Neuronal stem cell (in vitro differentiated cells): ENCODE data around the gene FOXP3.

Experiments used
- DNase-seq: peaks from one replicate; pipeline ENCODE4 v3.0.0-alpha.2; 2013; ENCODE audit warnings: low spot score
- H2AFZ ChIP-seq: one replicate; pipeline ENCODE4 v1.6.1; 2013; ENCODE audit warnings: mild to moderate bottlenecking, low read length, inconsistent platforms
- H2AK5ac ChIP-seq: 2 replicates; pipeline ENCODE4 v1.6.1; 2013; ENCODE audit warnings: low read depth, mild to moderate bottlenecking, inconsistent platforms, low read length, moderate library complexity, mixed read lengths
- H2BK120ac ChIP-seq: 2 replicates; pipeline ENCODE4 v1.6.1; 2013; ENCODE audit warnings: low read depth, mild to moderate bottlenecking, inconsistent platforms, low read length, moderate library complexity, mixed read lengths
- H2BK12ac ChIP-seq: one replicate; pipeline ENCODE4 v1.6.1; 2013; ENCODE audit warnings: low read length, inconsistent platforms
- H2BK15ac ChIP-seq: 2 replicates; pipeline ENCODE4 v1.6.1; 2013; ENCODE audit warnings: mild to moderate bottlenecking, low read length, inconsistent platforms, mixed read lengths
- H2BK5ac ChIP-seq: one replicate; pipeline ENCODE4 v1.6.1; 2013; ENCODE audit warnings: inconsistent platforms, mild to moderate bottlenecking, low read length, moderate library complexity
- H3K14ac ChIP-seq: one replicate; pipeline ENCODE4 v1.6.1; 2013; ENCODE audit warnings: low read length, inconsistent platforms
- H3K18ac ChIP-seq: 2 replicates; pipeline ENCODE4 v1.6.1; 2013; ENCODE audit warnings: low read length, inconsistent platforms
- H3K23ac ChIP-seq: 2 replicates; pipeline ENCODE4 v1.6.1; 2013; ENCODE audit warnings: low read depth, mild to moderate bottlenecking, mixed read lengths, low read length, inconsistent platforms; ENCODE audit not compliant: poor library complexity
- H3K27ac ChIP-seq: replicated peaks from 3 replicates; pipeline ENCODE4 v1.5.1; 2013; ENCODE audit warnings: low read length, inconsistent platforms
- H3K27me3 ChIP-seq, 3 experiments: 2 replicates each; pipeline ENCODE4 v1.6.1; 2013; ENCODE audit warnings: low read length in 3 of 3, mild to moderate bottlenecking in 2 of 3, inconsistent platforms in 1 of 3, low read depth in 1 of 3, mixed read lengths in 1 of 3, moderate library complexity in 1 of 3; ENCODE audit not compliant: control insufficient read depth in 3 of 3, insufficient read depth in 3 of 3
- H3K36me3 ChIP-seq, 2 donors: replicated peaks in 1 of 2; 2 replicates each; pipeline ENCODE4 v1.6.1; 2013; ENCODE audit warnings: low read length in 2 of 2; ENCODE audit not compliant: control insufficient read depth in 2 of 2, insufficient read depth in 2 of 2
- H3K4ac ChIP-seq: 2 replicates; pipeline ENCODE4 v1.6.1; 2013; ENCODE audit warnings: inconsistent platforms, mild to moderate bottlenecking, low read length, moderate library complexity
- H3K4me1 ChIP-seq, 2 donors: 1 replicate in 1 of 2; 2 replicates in 1 of 2; pipeline ENCODE4 v1.6.1; 2013; ENCODE audit warnings: low read length in 2 of 2, low read depth in 1 of 2; ENCODE audit not compliant: control insufficient read depth in 2 of 2, insufficient read depth in 1 of 2
- H3K4me2 ChIP-seq: one replicate; pipeline ENCODE4 v1.6.1; 2013; ENCODE audit warnings: mild to moderate bottlenecking, low read length, inconsistent platforms; ENCODE audit not compliant: insufficient read depth, poor library complexity, severe bottlenecking
- H3K4me3 ChIP-seq, 2 donors: 2 replicates each; pipeline ENCODE4 v1.5.1; 2013; ENCODE audit warnings: low read length in 2 of 2, mild to moderate bottlenecking in 2 of 2, inconsistent platforms in 1 of 2, moderate library complexity in 1 of 2
- H3K79me1 ChIP-seq: one replicate; pipeline ENCODE4 v1.6.1; 2013; ENCODE audit warnings: low read depth, mild to moderate bottlenecking, inconsistent platforms, low read length, moderate library complexity
- H3K9ac ChIP-seq: one replicate; pipeline ENCODE4 v1.6.1; 2013; ENCODE audit warnings: mild to moderate bottlenecking, low read depth, low read length, inconsistent platforms; ENCODE audit not compliant: poor library complexity
- H3K9me3 ChIP-seq, 2 donors: replicated peaks in 1 of 2; 2 replicates each; pipeline versions ENCODE3 to v1.6.1; 2013; ENCODE audit warnings: low read length in 2 of 2, mild to moderate bottlenecking in 2 of 2, inconsistent platforms in 1 of 2, low read depth in 1 of 2, mixed read lengths in 1 of 2, moderate library complexity in 1 of 2; ENCODE audit not compliant: control insufficient read depth in 2 of 2, insufficient read depth in 1 of 2
- H4K8ac ChIP-seq: one replicate; pipeline ENCODE4 v1.6.1; 2013; ENCODE audit warnings: low read depth, mild to moderate bottlenecking, inconsistent platforms, low read length, moderate library complexity
- H4K91ac ChIP-seq: one replicate; pipeline ENCODE4 v1.6.1; 2013; ENCODE audit warnings: low read length, low read depth, mild to moderate bottlenecking, inconsistent platforms; ENCODE audit not compliant: poor library complexity
- WGBS, 2 donors: extraction: QIAGEN DNeasy Blood & Tissue Kit; methylation state at CpG; one replicate each; pipeline ENCODE4 v1.1.7; 2013; ENCODE audit warnings: missing lambda C conversion rate in 2 of 2, mixed read lengths in 1 of 2; ENCODE audit not compliant: insufficient read length in 2 of 2, insufficient replicate concordance in 1 of 2; ENCODE audit errors: extremely low coverage in 2 of 2; 5-methylcytosine and 5-hydroxymethylcytosine counted together

Gene FOXP3

GRCh38 chrX:49276207-49276606, 11.7 kb upstream of the FOXP3 start:
- H3K79me1 ChIP-seq: peaks cover 13% of the 10 kb centered on the region
- H3K9ac ChIP-seq: no peak overlapping the region
- no peak overlapping the region for H2BK12ac ChIP-seq
- no peak overlapping the region for H3K23ac ChIP-seq
- H3K4ac ChIP-seq: no peak overlapping the region
- H4K91ac ChIP-seq: no peak overlapping the region
- H3K9me3 ChIP-seq: no peaks in the 10 kb centered on the region
- H4K8ac ChIP-seq: no peak overlapping the region
- no peak overlapping the region for H3K4me3 ChIP-seq
- H3K4me1 ChIP-seq: peaks cover 0 to 6% of the 10 kb centered on the region in 2 donors
- H3K14ac ChIP-seq: no peak overlapping the region
- H2BK120ac ChIP-seq: no peak overlapping the region
- H2BK5ac ChIP-seq: no peak overlapping the region
- no CpG with 5 or more reads among the region's 1 CpG for WGBS, 2 donors
- H2AFZ ChIP-seq: no peak overlapping the region
- no peak for DNase-seq
- peaks cover 7 to 13% of the 10 kb centered on the region in 2 donors for H3K36me3 ChIP-seq
- H3K27ac ChIP-seq: no peak overlapping the region
- H3K4me2 ChIP-seq: no peak overlapping the region
- H2BK15ac ChIP-seq: no peak overlapping the region
- no peak overlapping the region for H3K18ac ChIP-seq
- no peaks in the 10 kb centered on the region for H3K27me3 ChIP-seq
- H2AK5ac ChIP-seq: no peak overlapping the region

DNA sequence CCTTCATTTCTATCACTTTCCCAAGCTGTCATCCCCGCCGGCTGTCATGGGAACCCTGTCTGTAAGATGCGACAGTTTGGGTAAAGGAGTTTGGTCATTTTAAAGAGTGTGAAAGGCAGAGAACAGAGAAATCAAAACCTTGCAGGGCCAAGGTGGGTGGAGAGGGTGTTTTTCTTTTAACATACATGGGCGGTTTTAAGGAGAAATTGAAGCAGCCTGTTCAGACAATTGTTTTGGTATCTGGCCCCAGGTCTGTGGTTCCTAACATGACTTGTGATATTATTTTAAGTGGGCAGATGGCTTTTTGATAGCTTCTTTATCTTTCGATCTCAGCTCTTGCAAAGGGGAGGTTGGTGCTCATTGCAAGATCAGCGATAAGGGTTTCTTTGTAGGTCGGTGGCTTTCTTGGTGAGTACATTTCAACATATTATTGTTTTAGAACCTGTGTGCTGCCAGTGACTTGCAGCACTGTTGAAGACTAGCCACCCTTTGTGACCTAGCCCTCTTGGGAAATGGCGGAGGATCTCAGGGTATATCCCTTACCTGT, 8.7 kb upstream of the FOXP3 start:
- Histone ChIP-seq H3K23ac (no peak overlapping the region), H2BK12ac (no peak overlapping the region), H3K4me3 (no peak overlapping the region), H3K9me3 (no peaks in the 10 kb centered on the region), H4K91ac (no peak overlapping the region), H3K27ac (no peak overlapping the region), H2AK5ac (no peak overlapping the region), H3K4ac (no peak overlapping the region), H2AFZ (no peak overlapping the region), H3K79me1 (peaks cover 16% of the 10 kb centered on the region), H3K18ac (no peak overlapping the region), H2BK5ac (no peak overlapping the region), H3K36me3 (peaks cover 7 to 19% of the 10 kb centered on the region in 2 donors), H4K8ac (no peak overlapping the region), H2BK120ac (no peak overlapping the region), H3K4me2 (no peak overlapping the region), H3K14ac (no peak overlapping the region), H3K4me1 (peaks cover 0 to 9% of the 10 kb centered on the region in 2 donors), H3K27me3 (no peaks in the 10 kb centered on the region), H2BK15ac (no peak overlapping the region), H3K9ac (no peak overlapping the region)
- WGBS, 2 donors: no CpG with 5 or more reads among the region's 8 CpGs
- no peak for DNase-seq

GRCh38 chrX:49272421-49272820, 7.9 kb upstream of the FOXP3 start:
- Histone ChIP-seq H3K4ac (no peak overlapping the region), H3K4me1 (peaks cover 0 to 10% of the 10 kb centered on the region in 2 donors), H3K36me3 (peaks cover 7 to 19% of the 10 kb centered on the region in 2 donors), H3K9ac (no peak overlapping the region), H3K4me3 (no peak overlapping the region), H2BK15ac (no peak overlapping the region), H2BK5ac (no peak overlapping the region), H3K14ac (no peak overlapping the region), H3K4me2 (no peak overlapping the region), H3K9me3 (no peaks in the 10 kb centered on the region), H2BK12ac (no peak overlapping the region), H2AK5ac (no peak overlapping the region), H3K27me3 (no peaks in the 10 kb centered on the region), H3K18ac (no peak overlapping the region), H4K91ac (no peak overlapping the region), H3K27ac (no peak overlapping the region), H2AFZ (no peak overlapping the region), H4K8ac (no peak overlapping the region), H3K79me1 (peaks cover 16% of the 10 kb centered on the region), H2BK120ac (no peak overlapping the region), H3K23ac (no peak overlapping the region)
- WGBS, 2 donors: no CpG with 5 or more reads among the region's 6 CpGs
- no peak for DNase-seq

- no peak overlapping the region for H2BK12ac ChIP-seq
- H3K4me3 ChIP-seq: no peak overlapping the region
- no peak overlapping the region for H2BK15ac ChIP-seq
- H2BK5ac ChIP-seq: no peak overlapping the region
- DNase-seq: no peak
- H3K4ac ChIP-seq: no peak overlapping the region
- peaks cover 0 to 10% of the 10 kb centered on the region in 2 donors for H3K4me1 ChIP-seq
- no peak overlapping the region for H3K14ac ChIP-seq
- no peak overlapping the region for H3K4me2 ChIP-seq
- H3K36me3 ChIP-seq: peaks cover 7 to 19% of the 10 kb centered on the region in 2 donors
- H3K9me3 ChIP-seq: no peaks in the 10 kb centered on the region
- no peak overlapping the region for H4K91ac ChIP-seq
- no peak overlapping the region for H3K18ac ChIP-seq
- no peak overlapping the region for H2AK5ac ChIP-seq
- no peak overlapping the region for H3K9ac ChIP-seq
- peaks cover 15% of the 10 kb centered on the region for H3K79me1 ChIP-seq
- WGBS, 2 donors: no CpG with 5 or more reads among the region's 2 CpGs
- H2BK120ac ChIP-seq: no peak overlapping the region
- no peak overlapping the region for H3K27ac ChIP-seq
- no peak overlapping the region for H4K8ac ChIP-seq
- H3K27me3 ChIP-seq: no peaks in the 10 kb centered on the region
- no peak overlapping the region for H3K23ac ChIP-seq
- H2AFZ ChIP-seq: no peak overlapping the region
Measured at GRCh38 chrX:49271341-49271740, 6.8 kb upstream of the FOXP3 start.
